Endothelial cell (in vitro differentiated cells): ENCODE measurements around the gene YIF1B. TPM values are rescaled to one million over a fixed set of nuclear protein-coding genes. Genes with fewer than 3 reads are reported as not detected.

ENCODE experiments used
- DNase-seq: peaks from one replicate; pipeline ENCODE4 v3.0.0; 2021; ENCODE audit warnings: low spot score
- H3K27ac Mint-ChIP-seq: one replicate; pipeline ENCODE4 v1.8.0; 2021; ENCODE audit warnings: mixed read lengths, inconsistent platforms; ENCODE audit not compliant: unreplicated experiment
- H3K27me3 Mint-ChIP-seq: one replicate; pipeline ENCODE4 v1.8.0; 2021; ENCODE audit warnings: mild to moderate bottlenecking, moderate library complexity, mixed read lengths, inconsistent platforms; ENCODE audit not compliant: unreplicated experiment
- H3K36me3 Mint-ChIP-seq: one replicate; pipeline ENCODE4 v1.8.0; 2021; ENCODE audit warnings: mild to moderate bottlenecking, low read depth, mixed read lengths, inconsistent platforms; ENCODE audit not compliant: unreplicated experiment
- H3K4me1 Mint-ChIP-seq: one replicate; pipeline ENCODE4 v1.8.0; 2021; ENCODE audit warnings: mild to moderate bottlenecking, mixed read lengths, inconsistent platforms; ENCODE audit not compliant: unreplicated experiment
- H3K4me3 Mint-ChIP-seq: one replicate; pipeline ENCODE4 v1.8.0; 2021; ENCODE audit warnings: mild to moderate bottlenecking, mixed read lengths, inconsistent platforms; ENCODE audit not compliant: unreplicated experiment
- H3K9me3 Mint-ChIP-seq: one replicate; pipeline ENCODE4 v1.8.0; 2021; ENCODE audit warnings: mixed read lengths, inconsistent platforms; ENCODE audit not compliant: unreplicated experiment
- CTCF ChIP-seq: fragments of 200-600 bp; sonication (generic); IDR thresholded peaks from one replicate; pipeline ENCODE4 v1.5.0; 2021; ENCODE audit warnings: antibody characterized with exemption; ENCODE audit not compliant: unreplicated experiment
- total RNA-seq: library from RNA; stranded (reverse); fragmentation: NEBNext Ultra II Directional; extraction: Animal tissue kit (Norgen Biotek cat#: 25700); gene quantifications from one replicate; pipeline ENCODE4 v1.2.1, GENCODE V29; 2021; ENCODE audit not compliant: unreplicated experiment

YIF1B gene
- total RNA-seq, 1 donor from 2014 or later, result 55.2 TPM

- no peak for TF ChIP-seq CTCF
- H3K4me1 Mint-ChIP-seq, result peaks cover 37% of the 10 kb centered on the region
- H3K27me3 Mint-ChIP-seq, result peaks cover 18% of the 10 kb centered on the region
- peak overlapping the region; percentile 37 for H3K27ac Mint-ChIP-seq
- H3K9me3 Mint-ChIP-seq, result no peaks in the 10 kb centered on the region
- H3K36me3 Mint-ChIP-seq, result peaks cover 5% of the 10 kb centered on the region
- H3K4me3 Mint-ChIP-seq, result peak overlapping the region; percentile 77
- no peak for DNase-seq
These were observed 1.4 kb upstream of the YIF1B start for GRCh38 chr19:38317104-38317612.

GRCh38 chr19:38316477-38317067 lies 825 bp upstream of the YIF1B start:
- peak overlapping the region; percentile 77 for H3K4me3 Mint-ChIP-seq
- H3K4me1 Mint-ChIP-seq, result peaks cover 31% of the 10 kb centered on the region
- no peak for TF ChIP-seq CTCF
- peak overlapping the region; percentile 37 for H3K27ac Mint-ChIP-seq
- no peaks in the 10 kb centered on the region for H3K9me3 Mint-ChIP-seq
- no peak for DNase-seq
- H3K27me3 Mint-ChIP-seq, result peaks cover 17% of the 10 kb centered on the region
- H3K36me3 Mint-ChIP-seq, result peaks cover 5% of the 10 kb centered on the region

DNA sequence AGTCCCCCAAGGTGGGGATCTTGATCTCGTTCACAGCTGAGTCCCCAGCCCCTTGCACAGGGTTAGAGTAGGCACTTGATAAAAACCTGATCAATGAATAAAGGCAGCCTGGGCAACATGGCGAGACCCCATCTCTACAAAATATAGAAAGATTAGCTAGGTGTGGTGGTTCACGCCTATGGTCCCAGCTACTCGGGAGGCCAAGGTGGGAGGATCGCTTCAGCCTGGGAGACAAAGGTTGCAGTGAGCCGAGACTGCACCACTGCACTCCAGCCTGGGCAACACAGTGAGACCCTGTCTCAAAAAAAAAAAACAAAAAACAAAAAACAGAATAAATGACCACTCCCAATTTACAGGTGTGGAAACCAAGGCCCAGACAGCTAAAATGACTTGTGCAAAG lies 4.8 kb downstream of the YIF1B start:
- no peaks in the 10 kb centered on the region for H3K9me3 Mint-ChIP-seq
- H3K4me1 Mint-ChIP-seq, result no peaks in the 10 kb centered on the region
- no peak overlapping the region for H3K27ac Mint-ChIP-seq
- TF ChIP-seq CTCF, result no peak
- H3K36me3 Mint-ChIP-seq, result peaks cover 15% of the 10 kb centered on the region
- H3K27me3 Mint-ChIP-seq, result peaks cover 2% of the 10 kb centered on the region
- no peak overlapping the region for H3K4me3 Mint-ChIP-seq
- DNase-seq, result no peak

- Mint-ChIP-seq H3K36me3 (peaks cover 15% of the 10 kb centered on the region), H3K27me3 (peaks cover 2% of the 10 kb centered on the region), H3K27ac (no peak overlapping the region), H3K4me1 (no peaks in the 10 kb centered on the region), H3K9me3 (no peaks in the 10 kb centered on the region), H3K4me3 (peak overlapping the region; percentile 75)
- no peak for TF ChIP-seq CTCF
- DNase-seq, result no peak
These were observed 5.5 kb downstream of the YIF1B start for GRCh38 chr19:38310279-38310670.

- H3K4me3 Mint-ChIP-seq, result no peak overlapping the region
These were observed 6.0 kb downstream of the YIF1B start for GRCh38 chr19:38309615-38310278.

More at GRCh38 chr19:38309615-38310278, 6.0 kb downstream of the YIF1B start:
- Mint-ChIP-seq H3K36me3 (peaks cover 15% of the 10 kb centered on the region), H3K4me1 (no peaks in the 10 kb centered on the region), H3K27me3 (peaks cover 2% of the 10 kb centered on the region), H3K9me3 (no peaks in the 10 kb centered on the region), H3K27ac (no peak overlapping the region)
- TF ChIP-seq CTCF, result no peak
- no peak for DNase-seq
